GM12873 (cell line): Measurements from ENCODE around the gene TSPAN10.

Experiments used
- TF ChIP-seq, protein P1 (sequence below): IDR thresholded peaks from 2 replicates; pipeline ENCODE4 v1.5.1; 2012; ENCODE audit warnings: low read depth, mild to moderate bottlenecking, moderate library complexity, low read length, control low read depth; ENCODE audit not compliant: insufficient read depth; ENCODE audit errors: missing control alignments

Gene TSPAN10

GRCh38 chr17:81691608-81692007 is 54.6 kb downstream of the TSPAN10 start:
- TF ChIP-seq, protein P1, sequence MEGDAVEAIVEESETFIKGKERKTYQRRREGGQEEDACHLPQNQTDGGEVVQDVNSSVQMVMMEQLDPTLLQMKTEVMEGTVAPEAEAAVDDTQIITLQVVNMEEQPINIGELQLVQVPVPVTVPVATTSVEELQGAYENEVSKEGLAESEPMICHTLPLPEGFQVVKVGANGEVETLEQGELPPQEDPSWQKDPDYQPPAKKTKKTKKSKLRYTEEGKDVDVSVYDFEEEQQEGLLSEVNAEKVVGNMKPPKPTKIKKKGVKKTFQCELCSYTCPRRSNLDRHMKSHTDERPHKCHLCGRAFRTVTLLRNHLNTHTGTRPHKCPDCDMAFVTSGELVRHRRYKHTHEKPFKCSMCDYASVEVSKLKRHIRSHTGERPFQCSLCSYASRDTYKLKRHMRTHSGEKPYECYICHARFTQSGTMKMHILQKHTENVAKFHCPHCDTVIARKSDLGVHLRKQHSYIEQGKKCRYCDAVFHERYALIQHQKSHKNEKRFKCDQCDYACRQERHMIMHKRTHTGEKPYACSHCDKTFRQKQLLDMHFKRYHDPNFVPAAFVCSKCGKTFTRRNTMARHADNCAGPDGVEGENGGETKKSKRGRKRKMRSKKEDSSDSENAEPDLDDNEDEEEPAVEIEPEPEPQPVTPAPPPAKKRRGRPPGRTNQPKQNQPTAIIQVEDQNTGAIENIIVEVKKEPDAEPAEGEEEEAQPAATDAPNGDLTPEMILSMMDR = no peak

DNA sequence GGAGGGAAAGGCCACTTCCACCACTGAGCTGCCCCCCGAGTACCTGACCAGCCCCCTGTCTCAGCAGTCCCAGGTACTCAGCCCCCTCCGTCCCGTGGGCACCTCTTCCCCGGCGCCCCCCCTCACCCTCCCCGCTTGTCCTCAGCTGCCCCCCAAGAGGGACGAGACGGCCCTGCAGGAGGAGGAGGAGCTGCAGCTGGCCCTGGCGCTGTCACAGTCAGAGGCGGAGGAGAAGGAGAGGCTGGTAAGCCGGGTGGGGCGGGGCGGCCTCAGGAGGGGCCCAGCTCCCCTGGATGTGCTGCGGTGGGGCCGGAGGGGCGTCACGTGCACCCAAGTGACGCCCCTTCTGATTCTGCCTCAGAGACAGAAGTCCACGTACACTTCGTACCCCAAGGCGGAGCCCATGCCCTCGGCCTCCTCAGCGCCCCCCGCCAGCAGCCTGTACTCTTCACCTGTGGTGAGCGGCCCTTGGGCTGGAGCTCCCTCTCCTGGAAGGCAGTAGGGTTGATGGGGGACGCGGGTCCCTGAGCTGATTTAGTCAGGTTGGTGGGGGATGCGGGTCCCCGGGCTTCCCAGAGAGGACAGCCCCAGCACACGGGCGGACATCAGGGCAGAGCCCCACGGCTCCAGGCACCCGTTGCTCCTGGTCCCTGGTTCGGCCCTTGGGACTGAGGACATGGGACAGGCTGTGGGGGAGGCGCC is 56.7 kb downstream of the TSPAN10 start:
- TF ChIP-seq, protein P1 = peak; percentile 9

DNA sequence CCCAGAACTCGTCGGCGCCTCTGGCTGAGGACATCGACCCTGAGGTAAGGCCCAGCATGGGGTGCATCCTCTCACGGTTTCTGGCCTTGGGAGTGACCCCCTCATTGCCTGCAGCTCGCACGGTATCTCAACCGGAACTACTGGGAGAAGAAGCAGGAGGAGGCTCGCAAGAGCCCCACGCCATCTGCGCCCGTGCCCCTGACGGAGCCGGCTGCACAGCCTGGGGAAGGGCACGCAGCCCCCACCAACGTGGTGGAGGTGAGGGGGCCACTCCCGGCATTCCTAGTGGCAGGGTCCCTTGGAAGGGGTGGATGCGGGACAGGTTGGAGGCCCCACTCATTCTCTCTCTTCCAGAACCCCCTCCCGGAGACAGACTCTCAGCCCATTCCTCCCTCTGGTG is 57.8 kb downstream of the TSPAN10 start:
- TF ChIP-seq, protein P1 = no peak

DNA sequence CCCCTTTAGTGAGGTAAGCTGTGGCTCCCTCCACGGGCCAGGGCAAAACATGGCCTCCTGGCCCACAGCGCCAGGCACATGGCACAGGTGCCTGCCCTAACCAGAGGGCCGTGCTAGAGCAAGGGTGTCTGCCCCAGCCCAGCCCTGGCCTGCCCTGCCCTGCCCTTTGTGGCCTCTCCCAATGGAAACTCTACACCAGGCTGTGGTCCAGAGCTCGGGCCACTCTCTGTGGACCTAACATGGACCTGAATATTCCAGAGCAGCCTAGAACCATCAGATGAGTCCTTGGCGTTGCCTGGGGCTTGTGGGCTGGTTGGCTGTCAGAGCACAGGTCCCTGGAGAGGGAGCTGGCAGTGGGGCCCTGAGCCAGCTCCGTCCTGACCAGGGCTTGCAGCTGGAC is 58.2 kb downstream of the TSPAN10 start:
- TF ChIP-seq, protein P1 = no peak

DNA sequence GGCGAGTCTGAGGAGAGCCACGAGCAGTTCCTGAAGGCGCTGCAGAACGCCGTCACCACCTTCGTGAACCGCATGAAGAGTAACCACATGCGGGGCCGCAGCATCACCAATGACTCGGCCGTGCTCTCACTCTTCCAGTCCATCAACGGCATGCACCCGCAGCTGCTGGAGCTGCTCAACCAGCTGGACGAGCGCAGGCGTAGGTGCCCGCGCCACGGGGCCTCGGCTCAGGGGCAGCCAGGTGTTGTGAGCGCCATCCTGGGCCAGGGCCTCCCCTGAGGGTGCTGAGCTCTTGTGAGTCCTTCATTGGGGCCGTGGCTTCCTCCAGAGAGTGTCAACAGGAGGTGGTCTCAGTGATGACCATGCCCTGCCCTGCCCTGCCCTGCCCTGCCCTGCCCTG is 58.8 kb downstream of the TSPAN10 start:
- TF ChIP-seq, protein P1 = no peak

DNA sequence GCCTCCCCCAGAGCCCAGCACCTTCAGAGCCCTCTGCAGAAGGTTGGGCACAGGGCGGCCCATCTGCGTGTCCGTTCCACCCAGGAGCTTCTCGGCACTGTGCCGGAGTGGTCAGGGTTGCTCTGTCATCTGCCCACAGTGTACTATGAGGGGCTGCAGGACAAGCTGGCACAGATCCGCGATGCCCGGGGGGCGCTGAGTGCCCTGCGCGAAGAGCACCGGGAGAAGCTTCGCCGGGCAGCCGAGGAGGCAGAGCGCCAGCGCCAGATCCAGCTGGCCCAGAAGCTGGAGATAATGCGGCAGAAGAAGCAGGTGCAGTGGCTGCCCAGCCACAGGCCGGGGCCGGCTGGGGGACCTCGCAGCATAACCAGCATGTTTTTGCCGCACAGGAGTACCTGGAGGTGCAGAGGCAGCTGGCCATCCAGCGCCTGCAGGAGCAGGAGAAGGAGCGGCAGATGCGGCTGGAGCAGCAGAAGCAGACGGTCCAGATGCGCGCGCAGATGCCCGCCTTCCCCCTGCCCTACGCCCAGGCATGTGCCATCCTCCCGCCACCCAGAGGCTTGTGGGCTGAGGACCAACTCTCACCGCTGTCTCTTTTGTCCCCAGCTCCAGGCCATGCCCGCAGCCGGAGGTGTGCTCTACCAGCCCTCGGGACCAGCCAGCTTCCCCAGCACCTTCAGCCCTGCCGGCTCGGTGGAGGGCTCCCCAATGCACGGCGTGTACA is 59.4 kb downstream of the TSPAN10 start:
- TF ChIP-seq, protein P1 = no peak

GRCh38 chr17:81697261-81698044 is 60.5 kb downstream of the TSPAN10 start:
- TF ChIP-seq, protein P1 = no peak
